ENCODE data around the gene NDUFA5.
A peak's percentile ranks its signal among the peaks of the same experiment; 100 is the strongest.

NDUFA5 gene

DNA sequence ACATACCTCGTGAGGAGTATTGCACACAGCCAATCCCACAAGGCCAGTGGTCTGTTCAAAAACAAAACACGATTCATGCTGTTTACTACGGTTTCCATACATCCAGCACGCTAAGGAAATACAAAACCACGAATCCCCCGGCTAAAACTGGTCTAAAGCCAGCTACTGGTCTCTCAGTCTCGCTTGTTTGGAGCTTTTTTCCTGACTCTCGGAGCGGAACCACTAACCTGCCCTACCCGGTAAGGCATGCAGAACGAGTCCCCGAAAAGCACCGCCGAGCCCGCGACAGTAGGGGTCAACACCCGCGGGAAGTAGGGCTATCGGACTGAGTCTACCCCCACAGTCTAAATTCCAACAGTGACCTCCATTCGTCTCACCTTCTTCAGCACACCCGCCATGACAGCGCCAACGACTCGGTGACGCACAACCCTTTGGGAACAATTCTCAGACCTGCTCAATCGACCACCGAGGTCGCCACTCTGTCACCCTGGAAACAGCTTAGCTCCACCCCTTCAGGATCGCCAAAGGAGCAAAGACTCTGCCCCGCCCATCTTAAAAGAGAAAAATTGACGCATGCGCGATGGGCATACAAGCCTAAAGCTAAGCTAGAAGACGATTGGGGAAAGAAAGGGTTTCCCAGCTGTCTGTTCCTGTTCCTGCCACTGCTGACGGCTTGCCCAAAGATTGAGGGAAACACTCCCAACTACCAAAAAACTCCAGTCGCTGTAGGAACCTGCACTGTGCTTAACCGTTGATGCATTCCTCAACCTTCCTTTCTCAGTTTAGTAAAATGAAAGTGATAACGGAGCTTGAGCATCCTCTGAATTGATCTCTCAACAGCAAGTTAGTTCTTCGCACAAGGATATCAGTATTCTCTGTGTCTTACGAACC, at the start of gene NDUFA5:
NDUFA5 (minus strand) TSS at position 421 of the 891 bp plus-strand sequence; CDS start at position 398, 23 bp downstream.
- peak; percentile 92 for DNase-seq

DNA sequence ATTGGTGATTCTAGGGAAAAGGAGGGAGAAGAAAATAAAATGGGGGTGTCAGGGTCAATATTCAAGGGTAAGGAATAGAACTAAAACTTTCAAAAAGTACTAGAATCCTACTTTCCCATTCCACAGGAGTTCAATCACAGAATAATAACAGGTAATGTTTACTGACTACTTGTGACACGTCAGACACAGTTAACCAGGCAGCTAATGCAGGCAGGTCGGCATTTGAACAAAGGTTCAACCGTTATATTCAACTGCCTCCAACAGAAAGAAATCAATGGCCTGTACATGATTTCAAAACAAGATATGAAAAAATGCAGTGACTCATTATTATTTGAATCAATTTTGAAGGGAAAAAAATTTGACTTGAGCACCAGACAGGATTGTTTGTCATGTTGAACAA, 47.1 kb upstream of the NDUFA5 start:
- no peak for DNase-seq

DNA sequence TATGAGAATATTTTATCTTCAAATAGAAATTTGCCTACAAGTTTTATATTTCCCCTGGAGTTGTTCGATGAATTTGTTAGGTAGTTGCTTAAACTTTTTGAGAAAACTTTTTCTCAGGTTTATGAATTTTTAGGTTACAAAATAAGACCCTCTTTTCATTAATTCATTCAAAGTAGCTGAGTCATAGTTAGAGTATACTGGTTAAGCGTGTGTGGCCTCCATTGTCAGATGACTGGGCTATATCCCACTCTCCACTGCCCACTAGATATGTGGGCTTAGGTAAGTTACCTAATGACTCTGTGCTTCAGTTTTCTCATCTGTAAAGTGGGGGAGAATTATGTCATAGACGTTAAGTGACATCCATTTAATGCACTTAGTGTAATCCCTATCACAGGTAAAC, 45.0 kb upstream of the NDUFA5 start:
- DNase-seq = no peak

DNA sequence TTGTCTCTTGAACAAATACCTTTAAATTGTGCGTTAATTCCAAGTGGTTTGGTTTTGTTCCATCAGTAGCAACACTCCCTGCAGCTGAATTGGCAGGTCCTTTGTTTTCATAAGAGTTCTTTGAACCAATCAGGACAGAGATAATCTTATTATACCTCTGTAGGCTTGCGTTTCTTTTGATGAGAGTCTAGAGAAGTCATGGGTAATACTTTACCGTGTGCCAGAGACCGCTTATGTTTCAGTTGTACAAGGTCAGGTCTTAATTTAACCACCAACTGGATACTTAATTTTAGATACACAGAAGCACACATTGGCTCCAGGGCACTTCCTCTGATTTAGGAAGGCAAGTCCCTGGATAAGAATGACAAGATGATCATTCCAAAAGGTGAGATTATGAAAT, 43.9 kb upstream of the NDUFA5 start, which contains the start of gene ASB15:
ASB15 (plus strand) TSS at position 292 of the 400 bp plus-strand sequence. CDS start 12,682 bp downstream, outside the sequence.
- DNase-seq = no peak

DNA sequence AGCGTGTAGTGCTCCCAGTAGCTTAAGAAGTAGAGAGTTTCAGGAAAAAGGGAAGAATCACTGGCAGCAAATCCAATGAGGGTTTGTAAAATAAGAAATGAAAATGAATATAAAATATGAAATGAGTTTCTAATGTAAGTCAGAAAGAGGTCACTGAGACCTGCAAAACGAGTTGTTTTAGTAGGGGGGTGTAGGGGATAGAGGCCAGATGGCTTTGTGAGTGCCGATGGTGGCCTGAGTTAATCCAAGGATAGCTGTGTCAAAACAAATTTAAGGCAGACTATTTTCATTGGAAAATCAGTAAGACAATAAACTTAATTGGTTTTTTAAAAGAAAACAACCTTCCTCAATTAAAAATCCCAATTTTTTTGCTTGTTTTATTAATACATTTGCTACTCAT, 43.3 kb upstream of the NDUFA5 start:
- no peak for DNase-seq

DNA sequence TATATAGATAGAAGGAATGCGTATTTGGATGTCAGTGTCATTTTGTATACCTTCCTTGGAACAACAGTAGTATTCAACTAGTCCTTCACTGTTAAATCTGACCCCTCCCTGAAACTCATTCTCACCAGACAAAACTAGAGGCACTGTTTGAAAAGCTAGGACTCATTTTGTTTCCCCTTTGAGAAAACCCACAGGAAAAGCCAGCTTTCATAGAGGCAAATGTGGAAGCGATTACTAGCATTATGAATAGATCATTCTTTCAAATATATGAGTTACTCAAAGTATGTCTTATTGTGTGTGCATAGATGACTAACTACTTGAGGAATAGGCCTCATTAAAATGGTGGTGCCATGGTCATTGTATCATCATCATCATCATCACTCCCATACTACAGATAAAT, 42.1 kb upstream of the NDUFA5 start:
- no peak for DNase-seq

DNA sequence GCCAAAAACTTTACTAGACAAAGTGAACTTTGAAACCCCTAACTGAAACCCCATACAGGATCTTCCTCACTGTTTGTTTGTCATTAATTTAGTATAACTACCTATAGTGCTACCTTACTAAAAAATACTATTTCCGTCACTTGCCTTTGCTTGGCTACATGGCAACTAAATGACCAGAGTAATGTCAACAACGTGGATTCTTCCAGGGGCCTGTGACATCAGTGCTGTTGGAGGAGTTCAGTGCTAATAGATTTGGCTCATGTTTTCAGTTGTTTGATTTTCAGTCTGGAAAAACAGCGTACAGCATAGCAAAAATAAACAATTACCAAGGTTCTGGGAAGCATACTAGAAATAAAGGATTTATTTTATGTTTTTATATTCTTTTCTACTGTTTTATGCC, 41.0 kb upstream of the NDUFA5 start:
- no peak for DNase-seq

DNA sequence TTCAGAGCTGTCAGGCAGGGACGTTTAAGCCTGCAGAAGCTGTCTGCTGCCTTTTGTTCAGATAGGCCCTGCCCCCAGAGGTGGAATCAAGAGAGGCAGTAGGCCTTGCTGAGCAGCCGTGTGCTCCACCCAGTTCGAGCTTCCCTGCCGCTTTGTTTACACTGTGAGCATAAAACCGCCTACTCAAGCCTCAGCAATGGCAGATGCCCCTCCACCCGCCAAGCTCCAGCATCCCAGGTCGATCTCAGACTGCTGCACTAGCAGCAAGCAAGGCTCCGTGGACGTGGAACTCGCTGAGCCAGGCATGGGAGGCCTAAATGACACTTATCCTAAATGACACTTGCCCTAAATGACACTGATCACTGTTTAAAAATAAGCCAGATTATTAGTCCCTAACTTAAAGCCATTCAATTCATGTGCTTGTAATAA, 37.2 kb upstream of the NDUFA5 start:
- DNase-seq = no peak

DNA sequence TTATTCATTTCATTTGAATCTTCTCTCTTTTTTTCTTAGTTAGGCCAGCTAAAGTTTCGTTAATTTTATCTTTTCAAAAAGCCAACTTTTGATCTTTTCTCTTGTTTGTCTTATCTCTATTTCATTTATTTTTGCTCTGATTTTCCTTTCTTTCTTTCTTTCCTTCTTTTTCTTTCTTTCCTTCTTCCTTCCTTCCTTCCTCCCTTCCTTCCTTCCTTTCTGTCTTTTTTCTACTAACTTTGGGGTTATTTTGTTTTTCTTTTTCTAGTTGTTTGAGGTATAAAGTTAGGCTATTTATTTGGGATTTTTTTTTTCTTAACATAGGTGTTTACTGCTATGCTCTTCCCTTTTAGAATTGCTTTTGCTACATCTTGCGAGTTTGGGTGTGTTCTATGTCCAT, 30.8 kb upstream of the NDUFA5 start:
- DNase-seq = no peak

DNA sequence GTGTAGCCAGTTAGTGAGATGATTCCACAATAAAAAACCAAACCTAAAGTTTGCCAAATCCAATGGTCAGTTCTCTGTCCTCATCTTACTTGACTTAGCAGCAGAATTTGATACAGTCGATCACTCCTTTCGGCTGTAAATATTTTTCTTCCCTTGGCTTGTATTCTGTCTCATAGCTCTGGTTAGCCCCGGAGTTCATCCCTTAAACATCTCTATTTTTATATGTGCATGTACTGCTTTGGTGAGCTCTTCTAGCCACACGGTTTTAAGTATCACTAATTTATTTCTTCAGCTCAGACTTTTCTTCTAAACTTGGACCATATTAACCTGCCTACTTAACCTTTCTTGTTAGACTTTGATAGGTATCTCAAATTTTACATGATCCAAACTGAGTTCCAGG, 26.2 kb upstream of the NDUFA5 start:
- no peak for DNase-seq

DNA sequence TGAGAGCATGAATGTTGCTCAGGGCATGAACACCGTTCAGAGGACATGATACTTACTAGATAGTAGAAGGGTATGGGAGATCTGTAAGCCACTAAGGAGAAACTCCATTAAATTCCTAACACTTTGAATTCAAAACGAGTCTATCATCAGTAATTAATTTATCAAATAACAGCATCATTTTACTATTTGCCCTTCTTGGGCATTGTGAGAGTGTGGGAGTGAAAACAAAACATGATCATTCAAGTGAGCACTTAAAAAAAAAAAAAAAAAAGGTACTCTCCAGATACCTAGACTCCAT, 23.5 kb upstream of the NDUFA5 start:
- no peak for DNase-seq

DNA sequence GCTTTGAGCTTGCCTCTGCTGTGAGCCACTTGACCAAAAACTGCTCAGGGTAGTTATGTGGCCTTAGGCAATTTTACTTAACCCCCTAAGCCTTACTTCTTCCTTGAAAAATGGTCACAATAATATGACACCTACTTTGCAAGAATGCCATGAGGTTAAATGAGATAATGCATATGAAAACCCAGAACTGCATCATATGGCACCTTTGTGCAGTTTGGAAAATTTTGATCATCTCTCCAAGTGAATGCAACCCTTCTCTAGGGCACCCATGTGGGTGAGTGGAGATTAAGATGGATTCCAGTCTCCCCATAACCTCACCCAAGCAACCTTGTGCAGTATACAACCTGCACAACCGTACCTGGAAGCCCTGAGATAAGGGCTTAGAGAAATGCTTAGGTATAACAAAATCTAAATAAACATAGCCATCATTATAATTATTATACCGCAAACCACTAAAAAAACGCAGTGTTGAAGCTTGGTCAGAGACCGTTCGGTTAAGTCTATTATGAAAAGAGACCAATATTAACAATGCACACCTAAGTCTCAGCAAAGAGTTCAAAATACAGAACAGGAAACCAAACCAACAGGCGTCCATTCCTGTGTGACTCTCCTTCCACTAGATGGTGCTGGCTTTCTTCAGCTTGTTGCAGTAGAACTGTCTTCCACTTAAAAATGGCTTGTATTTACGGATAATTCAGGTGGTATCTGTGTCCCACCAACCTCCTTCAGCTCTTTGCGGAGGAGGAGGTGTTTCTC, 23.0 kb upstream of the NDUFA5 start:
- no peak for DNase-seq

DNA sequence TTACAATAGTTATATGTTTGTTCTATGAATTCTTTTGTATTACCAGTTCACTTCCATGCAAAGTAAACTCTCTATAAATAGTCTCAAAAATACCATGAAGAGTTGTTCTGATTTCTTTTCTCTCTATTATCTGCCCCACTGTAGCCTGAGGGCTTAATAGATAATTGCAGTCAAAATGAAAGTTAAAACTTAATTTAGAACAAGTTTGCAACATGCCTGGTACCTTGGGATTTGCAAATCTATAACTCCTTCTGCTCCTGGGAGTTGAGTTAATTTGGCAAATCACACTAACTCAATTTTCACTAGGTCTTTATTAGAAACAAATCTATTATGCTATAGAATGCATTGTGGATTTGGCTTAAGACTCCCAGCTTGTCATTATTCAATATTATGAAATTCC, 21.8 kb upstream of the NDUFA5 start:
- DNase-seq = no peak

DNA sequence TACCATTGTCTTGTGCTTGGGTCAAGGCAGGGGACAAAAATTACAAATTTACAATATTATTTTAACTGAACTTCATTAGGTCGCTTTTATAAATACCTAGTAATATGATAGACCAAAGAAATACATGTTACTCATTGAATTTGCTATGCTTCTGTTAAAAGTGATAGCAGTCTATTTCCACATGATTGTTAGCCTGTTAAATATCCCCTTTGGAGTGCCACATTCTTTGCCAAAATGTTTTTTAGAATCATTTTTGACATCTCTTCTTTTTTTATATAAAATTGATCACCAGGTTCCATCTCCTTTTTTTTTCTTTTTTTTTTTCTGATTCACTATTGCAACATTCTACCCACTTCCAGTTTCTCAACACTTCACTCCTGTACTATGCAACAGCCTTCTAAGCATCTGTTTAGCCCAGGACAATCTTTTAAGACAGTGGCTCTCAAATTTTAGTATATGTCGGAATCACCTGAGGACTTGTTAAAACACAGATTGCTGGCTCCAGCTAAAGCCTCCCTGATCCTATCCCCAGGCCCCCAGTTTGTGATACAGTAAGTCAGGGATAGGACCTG, 16.4 kb upstream of the NDUFA5 start:
- no peak for DNase-seq

DNA sequence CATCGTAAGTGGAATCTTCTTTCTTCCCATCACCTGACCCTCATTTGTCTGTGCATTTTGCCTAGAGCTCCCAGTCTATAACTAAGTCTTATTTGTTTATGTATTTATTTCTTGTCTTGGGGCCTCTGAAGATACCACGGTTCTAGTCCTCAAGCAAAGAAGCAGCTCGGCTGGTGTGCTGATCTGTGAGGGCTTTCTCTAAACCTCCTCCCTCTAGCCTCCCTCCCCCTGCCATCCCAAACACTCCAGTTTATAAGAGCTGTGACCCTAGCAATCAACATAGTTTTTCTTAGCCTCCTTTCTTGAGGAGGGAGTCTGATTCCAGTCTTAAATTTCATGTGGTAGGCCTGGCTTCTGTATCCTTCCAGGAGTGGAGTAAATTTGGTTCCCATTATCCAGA, 15.7 kb upstream of the NDUFA5 start:
- no peak for DNase-seq

DNA sequence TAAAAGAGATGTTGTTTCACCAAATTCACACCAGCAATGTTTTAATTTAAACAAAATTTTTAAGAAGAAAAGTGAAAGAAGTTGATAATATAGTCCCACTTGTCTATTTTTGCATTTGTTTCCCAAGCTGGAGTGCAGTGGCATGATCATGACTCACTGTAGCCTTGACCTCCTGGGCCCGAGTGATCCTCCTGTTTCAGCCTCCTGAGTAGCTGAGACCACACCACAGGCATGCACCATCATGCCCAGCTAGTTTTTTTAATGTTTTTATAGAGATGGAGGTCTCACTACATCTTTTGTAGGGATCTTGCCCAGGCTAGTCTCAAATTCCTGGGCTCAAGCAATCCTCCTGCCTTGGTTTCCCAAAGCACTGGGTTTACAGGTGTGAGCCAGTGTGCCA, 14.1 kb upstream of the NDUFA5 start:
- DNase-seq = no peak

DNA sequence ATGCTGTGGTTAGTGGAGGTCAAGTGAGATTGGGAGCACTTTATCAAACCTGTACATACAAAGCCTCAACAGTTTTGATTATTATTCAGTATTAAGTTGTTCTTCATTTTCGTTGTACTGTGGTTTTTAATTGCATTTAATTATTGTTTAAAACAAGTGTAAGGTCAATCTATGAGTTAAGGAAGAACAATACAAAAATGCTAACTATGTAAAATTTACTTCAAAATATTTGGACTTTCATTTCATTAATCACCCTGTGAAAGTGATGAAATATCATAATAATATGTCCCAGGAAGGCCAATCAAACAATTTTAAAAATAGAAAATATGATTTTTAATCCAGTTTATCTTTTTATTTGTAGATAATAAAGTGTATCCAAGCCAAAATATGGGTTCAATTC, 13.6 kb upstream of the NDUFA5 start:
- no peak for DNase-seq

DNA sequence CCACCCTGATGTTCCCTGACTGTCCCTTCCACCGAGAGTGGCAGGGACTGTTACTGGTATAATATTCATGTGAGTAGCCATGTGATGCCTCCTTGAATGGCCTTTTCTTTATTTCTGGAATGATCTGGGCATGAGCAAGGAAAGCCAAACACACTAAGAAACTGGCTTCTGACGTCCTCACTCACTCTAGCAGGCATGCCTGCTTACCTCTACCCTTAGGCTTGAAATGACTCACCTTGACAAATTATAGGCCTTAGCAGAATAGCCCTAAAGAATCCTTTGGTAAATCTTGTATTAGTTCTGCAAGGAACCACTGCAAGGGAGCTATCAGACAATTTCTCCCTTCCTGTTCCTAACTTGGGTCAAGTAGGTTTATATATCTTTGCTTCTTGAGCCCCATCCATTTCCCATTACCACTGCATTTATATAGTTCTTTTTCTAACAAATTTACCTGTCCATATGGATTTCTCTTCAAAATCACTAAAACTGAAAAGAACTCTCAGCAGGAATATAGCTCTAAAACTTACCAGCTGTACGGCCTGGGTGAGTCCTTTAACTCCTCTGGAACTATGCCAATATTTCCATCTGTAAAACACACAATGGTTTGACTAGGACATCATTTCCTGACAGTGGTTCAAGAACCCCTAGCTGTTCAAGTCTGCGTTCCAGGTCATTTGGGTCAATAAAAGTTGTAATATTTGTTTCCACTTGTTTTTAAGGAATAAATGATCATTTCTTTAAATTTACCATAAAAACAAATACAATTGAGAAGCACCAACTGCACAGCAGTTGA, 13.0 kb upstream of the NDUFA5 start:
- DNase-seq = no peak

DNA sequence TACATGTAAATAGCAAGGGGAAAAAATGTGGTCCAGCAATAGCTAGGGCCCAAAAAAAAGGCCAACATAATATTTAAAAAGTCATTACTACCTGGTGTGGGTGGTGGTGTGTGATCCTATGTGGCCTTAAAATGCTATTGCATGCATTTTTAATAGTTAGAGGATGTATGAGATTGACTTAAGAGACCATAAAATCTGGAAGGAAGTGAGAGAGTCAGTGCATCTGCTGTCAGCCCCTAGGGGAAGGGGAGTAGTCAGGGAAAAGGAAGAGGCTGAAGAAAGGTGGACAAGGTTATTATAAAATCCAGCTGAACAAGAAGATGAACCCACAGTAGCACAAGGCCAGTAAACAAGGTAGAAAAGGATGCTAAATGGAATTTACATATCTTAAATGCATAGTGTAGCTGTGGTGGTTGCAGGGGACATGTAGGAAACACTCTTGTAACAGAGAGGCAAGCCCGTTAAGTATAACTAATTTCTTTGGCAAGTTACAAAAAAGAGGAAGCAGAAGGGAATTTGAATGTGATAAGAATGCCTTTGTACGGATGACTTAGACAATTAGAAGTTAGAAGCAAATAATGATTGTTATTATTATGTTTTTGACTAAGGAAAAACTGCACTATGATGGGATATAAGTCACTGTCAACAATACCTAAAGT, 11.9 kb upstream of the NDUFA5 start:
- no peak for DNase-seq

DNA sequence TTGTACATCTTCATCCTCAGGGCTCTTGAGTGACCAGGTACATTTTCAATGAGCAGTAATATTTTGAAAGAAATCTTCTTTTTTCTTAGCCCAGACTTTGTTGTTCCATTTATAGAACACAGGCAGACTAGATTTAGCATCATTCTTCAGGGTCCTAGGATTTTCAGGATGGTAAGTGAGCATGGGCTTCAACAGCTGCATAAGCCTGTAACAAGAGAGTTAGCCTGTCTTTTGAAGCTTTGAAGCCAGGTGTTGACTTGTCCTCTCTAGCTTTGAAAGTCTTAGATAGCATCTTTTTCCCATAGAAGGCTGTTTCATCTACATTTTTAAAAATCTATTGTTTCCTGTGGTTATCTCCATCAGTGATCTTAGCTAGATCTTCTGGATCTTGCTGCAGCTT, 4.5 kb upstream of the NDUFA5 start:
- no peak for DNase-seq

DNA sequence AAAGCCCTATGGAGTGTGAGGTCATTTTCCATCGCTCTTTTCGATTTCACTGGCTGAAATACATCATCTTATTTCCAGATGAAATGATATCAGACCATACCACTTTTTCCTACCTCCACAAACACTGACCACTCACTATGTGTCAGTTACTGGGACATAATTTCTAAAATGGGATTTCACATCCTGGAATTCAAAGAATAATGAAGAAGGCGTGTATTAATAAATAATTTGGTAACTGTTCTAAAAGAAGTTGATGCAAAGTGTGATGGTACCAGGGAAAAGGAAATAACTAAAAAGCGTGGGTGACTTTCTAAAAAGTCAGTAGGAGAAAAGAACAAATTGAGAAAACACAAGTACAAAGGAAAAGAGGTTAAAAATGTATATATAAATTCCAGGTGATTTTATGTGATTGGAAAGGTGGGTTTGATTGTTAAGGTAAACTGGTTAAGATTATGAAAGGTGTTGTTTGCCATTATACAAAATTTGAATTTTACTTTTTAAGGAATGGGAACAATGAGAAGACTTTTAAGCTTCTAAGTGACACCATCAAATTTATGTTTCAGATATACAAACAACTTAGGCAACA, 764 bp upstream of the NDUFA5 start:
- no peak for DNase-seq

DNA sequence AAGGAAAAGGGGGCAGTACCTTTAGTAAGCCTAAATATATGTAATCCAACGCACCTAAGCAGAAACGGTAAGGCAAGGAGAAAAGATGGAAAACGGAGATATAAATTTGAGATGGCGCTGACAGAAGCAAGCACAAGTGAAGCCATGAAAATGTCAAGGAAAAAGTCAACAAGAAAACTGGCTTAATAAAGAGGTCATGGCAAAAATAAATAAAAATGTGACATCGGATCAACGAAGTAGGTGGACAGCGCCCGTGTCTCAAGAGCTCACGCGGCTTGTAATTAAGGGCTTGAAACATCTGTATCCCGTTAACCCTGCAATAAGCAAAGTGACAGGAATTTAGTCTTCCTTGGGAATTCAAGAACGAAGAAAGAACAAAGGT, 611 bp downstream of the NDUFA5 start:
- DNase-seq = no peak
